Kidney glomerular epithelial cell (primary cell): ENCODE measurements around the gene SLC25A46.
"Not testable (repeated sequence)": the region's sequence is repeated elsewhere in the genome, so short reads cannot be mapped to it uniquely, and the experiment has no call there.

Source experiments
- DNase-seq: peaks from one replicate; lab custom pipeline; 2025; lab: John Stamatoyannopoulos, UW

The SLC25A46 gene

GRCh38 chr5:110757118-110757729 is 18.4 kb downstream of the SLC25A46 start:
- peak; percentile 35 for DNase-seq

- no peak for DNase-seq
These were observed 21.4 kb downstream of the SLC25A46 start for GRCh38 chr5:110760158-110760557.

GRCh38 chr5:110768138-110768860 is 29.5 kb downstream of the SLC25A46 start:
- no peak for DNase-seq

GRCh38 chr5:110769000-110769681 is 30.3 kb downstream of the SLC25A46 start:
- DNase-seq = no peak

- no peak for DNase-seq
These were observed 31.5 kb downstream of the SLC25A46 start for GRCh38 chr5:110770286-110770685.

- DNase-seq = no peak
These were observed 46.1 kb downstream of the SLC25A46 start for GRCh38 chr5:110784901-110785300.

DNA sequence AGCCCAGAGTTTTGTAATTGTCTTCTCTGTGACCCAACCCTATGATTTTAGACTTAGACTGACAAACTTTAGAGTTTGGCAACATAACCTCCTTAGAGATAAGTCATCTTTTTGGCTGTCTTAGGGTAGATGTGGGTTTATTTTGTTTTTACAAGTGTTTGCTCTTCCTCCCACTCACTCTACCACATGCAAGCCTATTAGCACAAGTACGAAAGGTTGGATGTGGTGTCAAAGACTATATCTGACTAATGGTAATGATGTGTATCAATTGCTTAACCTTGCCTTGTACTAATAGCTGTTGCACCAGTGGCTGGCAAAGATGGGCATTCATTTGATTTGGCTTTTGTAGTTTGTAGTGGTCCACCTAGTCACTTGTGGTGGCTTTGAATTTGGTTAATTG is 46.5 kb downstream of the SLC25A46 start:
- DNase-seq = peak; percentile 17

GRCh38 chr5:110788006-110788405 is 49.2 kb downstream of the SLC25A46 start:
- not testable (repeated sequence) for DNase-seq

GRCh38 chr5:110790673-110791072 is 51.9 kb downstream of the SLC25A46 start:
- peak; percentile 59 for DNase-seq

- DNase-seq = no peak
These were observed 64.2 kb downstream of the SLC25A46 start for GRCh38 chr5:110802998-110803397.

GRCh38 chr5:110803467-110804326 is 64.9 kb downstream of the SLC25A46 start:
- DNase-seq = no peak

DNA sequence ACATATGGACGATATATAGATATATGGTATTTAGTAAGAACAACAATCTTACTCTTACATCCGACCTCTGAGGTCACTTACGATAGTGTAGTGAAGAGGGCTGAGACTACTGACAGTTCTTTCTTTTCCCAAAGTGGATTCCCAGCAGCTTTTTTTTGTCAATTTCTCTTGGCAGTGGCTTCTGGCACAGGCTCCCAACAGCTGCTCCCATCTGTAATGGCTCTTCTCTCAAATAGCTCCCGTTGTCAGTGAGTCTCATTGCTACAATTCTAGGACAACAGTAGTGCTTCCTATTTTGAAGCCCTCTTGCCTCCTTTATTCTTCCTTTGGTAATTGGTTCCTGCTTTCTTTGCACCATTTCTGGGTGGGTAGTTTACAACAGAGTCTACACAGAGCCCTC is 68.4 kb downstream of the SLC25A46 start:
- DNase-seq = no peak

GRCh38 chr5:110809006-110809405 is 70.2 kb downstream of the SLC25A46 start:
- DNase-seq = no peak
